ENCODE measurements around the gene CEP192.

DNA sequence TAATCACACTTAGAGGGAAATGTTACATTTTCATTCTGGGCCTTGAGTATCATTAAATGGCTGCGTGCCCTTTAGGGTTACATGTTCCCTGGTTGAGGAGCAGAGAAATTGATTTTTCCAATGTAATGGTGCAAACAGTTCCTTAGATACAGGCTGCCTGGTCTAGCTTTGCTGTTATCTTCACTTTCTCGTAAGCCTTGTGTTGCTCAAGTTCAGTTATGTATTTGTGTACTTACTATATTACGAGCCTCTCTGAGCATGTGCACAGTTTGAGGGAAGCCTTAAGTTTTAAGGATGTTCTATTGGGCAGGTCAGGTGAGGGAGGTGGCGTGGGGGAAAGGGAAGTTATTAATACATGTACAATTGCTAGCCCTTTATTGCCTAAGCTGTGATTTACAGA is 23.7 kb downstream of the CEP192 start:
- TF ChIP-seq SIN3A (IDR thresholded peaks at IDR 0.05; ENCODE audit: borderline replicate concordance, low read depth, low read length) (no peak), CTCF (IDR thresholded peaks at IDR 0.05) (no peak), GATA2 (CRISPR knock-in tag; IDR thresholded peaks at IDR 0.05) (no peak), USF2 (IDR thresholded peaks at IDR 0.05; ENCODE audit: borderline replicate concordance, low read depth, low read length) (no peak), MAX (IDR thresholded peaks at IDR 0.05; ENCODE audit: low read depth) (no peak), TAF1 (IDR thresholded peaks at IDR 0.05; ENCODE audit: borderline replicate concordance, low read depth, low read length) (no peak), EP300 (IDR thresholded peaks at IDR 0.05; ENCODE audit: borderline replicate concordance in 1 of 2, low read depth in 1 of 2, low read length in 1 of 2) (no peak), YY1 (IDR thresholded peaks at IDR 0.05; ENCODE audit: low read depth) (no peak), POLR2AphosphoS5 (IDR thresholded peaks at IDR 0.05; ENCODE audit: low read depth, low read length) (no peak)
- TF ChIP-seq, protein P1, sequence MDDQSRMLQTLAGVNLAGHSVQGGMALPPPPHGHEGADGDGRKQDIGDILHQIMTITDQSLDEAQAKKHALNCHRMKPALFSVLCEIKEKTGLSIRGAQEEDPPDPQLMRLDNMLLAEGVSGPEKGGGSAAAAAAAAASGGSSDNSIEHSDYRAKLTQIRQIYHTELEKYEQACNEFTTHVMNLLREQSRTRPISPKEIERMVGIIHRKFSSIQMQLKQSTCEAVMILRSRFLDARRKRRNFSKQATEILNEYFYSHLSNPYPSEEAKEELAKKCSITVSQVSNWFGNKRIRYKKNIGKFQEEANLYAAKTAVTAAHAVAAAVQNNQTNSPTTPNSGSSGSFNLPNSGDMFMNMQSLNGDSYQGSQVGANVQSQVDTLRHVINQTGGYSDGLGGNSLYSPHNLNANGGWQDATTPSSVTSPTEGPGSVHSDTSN (IDR thresholded peaks at IDR 0.05), result no peak

All from SK-N-SH (cell line).